ENCODE data around the gene CFAP299.
A peak's percentile ranks its signal among the peaks of the same experiment; 100 is the strongest.

Gene CFAP299

GRCh38 chr4:80365928-80366327, 30.4 kb downstream of the CFAP299 start:
- TF ChIP-seq EZH2phosphoT487 (conservative IDR thresholded peaks at IDR 0.05; ENCODE audit: low read length): no peak
- TF ChIP-seq CTCF (IDR thresholded peaks at IDR 0.05; ENCODE audit: insufficient read depth, low read length, poor library complexity, severe bottlenecking): peak; percentile 45
- Histone ChIP-seq H3K9ac (ENCODE audit: low read length) (no peak overlapping the region), H3K36me3 (ENCODE audit: low read length) (no peaks in the 10 kb centered on the region), H3K79me2 (ENCODE audit: insufficient read depth, low read length) (no peaks in the 10 kb centered on the region), H3F3A (ENCODE audit: insufficient read depth) (no peaks in the 10 kb centered on the region), H3K4me3 (ENCODE audit: insufficient read depth, low read length, poor library complexity, severe bottlenecking) (no peak overlapping the region), H3K4me2 (ENCODE audit: low read depth, low read length, poor library complexity, severe bottlenecking) (peak overlapping the region; percentile 22), H3K27ac (ENCODE audit: low read depth, low read length) (peak overlapping the region; percentile 37; the same call in 1 of the 2 replicates), H3K9me3 (ENCODE audit: insufficient read depth, low read length) (no peaks in the 10 kb centered on the region), H4K20me1 (ENCODE audit: low read depth, low read length) (no peaks in the 10 kb centered on the region), H2AFZ (ENCODE audit: low read depth, low read length, severe bottlenecking) (no peak overlapping the region), H3K27me3 (ENCODE audit: low read length) (no peaks in the 10 kb centered on the region), H3K9me2 (replicated peaks; ENCODE audit: insufficient read depth, low read length) (no peaks in the 10 kb centered on the region)

- H3K9me3 ChIP-seq (ENCODE audit: insufficient read depth, low read length): no peaks in the 10 kb centered on the region
- H3K9ac ChIP-seq (ENCODE audit: low read length): no peak overlapping the region
- H4K20me1 ChIP-seq (ENCODE audit: low read depth, low read length): no peaks in the 10 kb centered on the region
- no peaks in the 10 kb centered on the region for H3K79me2 ChIP-seq (ENCODE audit: insufficient read depth, low read length)
- H3K27me3 ChIP-seq (ENCODE audit: low read length): no peaks in the 10 kb centered on the region
- no peaks in the 10 kb centered on the region for H3K36me3 ChIP-seq (ENCODE audit: low read length)
- no peaks in the 10 kb centered on the region for H3F3A ChIP-seq (ENCODE audit: insufficient read depth)
- no peaks in the 10 kb centered on the region for H3K9me2 ChIP-seq (replicated peaks; ENCODE audit: insufficient read depth, low read length)
- TF ChIP-seq CTCF (IDR thresholded peaks at IDR 0.05; ENCODE audit: insufficient read depth, low read length, poor library complexity, severe bottlenecking): no peak
- no peak for TF ChIP-seq EZH2phosphoT487 (conservative IDR thresholded peaks at IDR 0.05; ENCODE audit: low read length)
- H3K27ac ChIP-seq (ENCODE audit: low read depth, low read length): no peak overlapping the region
- H3K4me2 ChIP-seq (ENCODE audit: low read depth, low read length, poor library complexity, severe bottlenecking): no peak overlapping the region
- no peak overlapping the region for H2AFZ ChIP-seq (ENCODE audit: low read depth, low read length, severe bottlenecking)
- H3K4me3 ChIP-seq (ENCODE audit: insufficient read depth, low read length, poor library complexity, severe bottlenecking): no peak overlapping the region
These were observed 32.2 kb downstream of the CFAP299 start for GRCh38 chr4:80367737-80368136.

GRCh38 chr4:80370635-80371034, 35.1 kb downstream of the CFAP299 start:
- Histone ChIP-seq H4K20me1 (ENCODE audit: low read depth, low read length) (no peaks in the 10 kb centered on the region), H3K9ac (ENCODE audit: low read length) (no peak overlapping the region), H3K4me3 (ENCODE audit: insufficient read depth, low read length, poor library complexity, severe bottlenecking) (no peak overlapping the region), H3K9me2 (replicated peaks; ENCODE audit: insufficient read depth, low read length) (no peaks in the 10 kb centered on the region), H3F3A (ENCODE audit: insufficient read depth) (no peaks in the 10 kb centered on the region), H2AFZ (ENCODE audit: low read depth, low read length, severe bottlenecking) (no peak overlapping the region), H3K79me2 (ENCODE audit: insufficient read depth, low read length) (no peaks in the 10 kb centered on the region), H3K36me3 (ENCODE audit: low read length) (no peaks in the 10 kb centered on the region), H3K27me3 (ENCODE audit: low read length) (no peaks in the 10 kb centered on the region), H3K9me3 (ENCODE audit: insufficient read depth, low read length) (no peaks in the 10 kb centered on the region), H3K4me2 (ENCODE audit: low read depth, low read length, poor library complexity, severe bottlenecking) (no peak overlapping the region), H3K27ac (ENCODE audit: low read depth, low read length) (no peak overlapping the region)
- TF ChIP-seq EZH2phosphoT487 (conservative IDR thresholded peaks at IDR 0.05; ENCODE audit: low read length): no peak
- no peak for TF ChIP-seq CTCF (IDR thresholded peaks at IDR 0.05; ENCODE audit: insufficient read depth, low read length, poor library complexity, severe bottlenecking)
